PFSK-1 (cell line): ENCODE results near the gene AIG1.

Experiments used
- FOXP2 ChIP-seq: optimal IDR thresholded peaks from 2 replicates; pipeline ENCODE3; 2011; ENCODE audit warnings: borderline replicate concordance, control low read depth, inconsistent platforms; ENCODE audit not compliant: insufficient read depth; ENCODE audit errors: extremely low read length, extremely low read depth
- POLR2AphosphoS5 ChIP-seq: IDR thresholded peaks from 2 replicates; pipeline ENCODE4 v1.6.1; 2012; ENCODE audit warnings: low read depth, mild to moderate bottlenecking, control low read depth, low read length, moderate library complexity
- SIN3A ChIP-seq: IDR thresholded peaks from 2 replicates; pipeline ENCODE4 v1.6.1; 2012; ENCODE audit warnings: mild to moderate bottlenecking, low read length, moderate library complexity, borderline replicate concordance; ENCODE audit not compliant: insufficient read depth
- TAF1 ChIP-seq: IDR thresholded peaks from 2 replicates; pipeline ENCODE4 v1.6.1; 2012; ENCODE audit warnings: low read length, control low read depth, borderline replicate concordance; ENCODE audit not compliant: insufficient read depth
- TF ChIP-seq, protein P1 (sequence below), 2 experiments: IDR thresholded peaks; 2 replicates each; pipeline versions ENCODE4 v1.6.1 to v1.8.0; 2011 to 2012; ENCODE audit warnings: low read depth in 2 of 2, low read length in 2 of 2, control low read depth in 1 of 2, inconsistent platforms in 1 of 2, mild to moderate bottlenecking in 1 of 2, moderate library complexity in 1 of 2; ENCODE audit not compliant: insufficient read depth in 1 of 2

Gene AIG1

DNA sequence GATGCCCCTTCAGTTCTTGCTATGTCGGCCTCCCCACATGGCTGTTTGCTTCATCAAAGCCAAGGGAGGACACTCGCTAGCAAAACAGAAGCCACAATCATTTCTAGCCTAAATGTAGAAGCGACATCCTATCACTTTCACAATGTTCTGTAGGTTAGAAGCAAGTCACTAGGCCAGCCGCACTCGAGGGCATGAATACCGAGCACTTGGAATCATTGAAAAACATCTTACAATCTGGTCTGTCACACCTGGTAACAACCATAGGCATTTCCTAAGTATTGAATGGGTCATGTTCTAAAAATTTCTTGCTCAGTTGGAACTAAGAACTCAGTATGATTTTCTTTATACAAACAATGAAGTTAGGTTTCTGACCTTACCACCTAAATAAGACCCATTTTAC lies 192.3 kb downstream of the AIG1 start:
- TF ChIP-seq, protein P1, sequence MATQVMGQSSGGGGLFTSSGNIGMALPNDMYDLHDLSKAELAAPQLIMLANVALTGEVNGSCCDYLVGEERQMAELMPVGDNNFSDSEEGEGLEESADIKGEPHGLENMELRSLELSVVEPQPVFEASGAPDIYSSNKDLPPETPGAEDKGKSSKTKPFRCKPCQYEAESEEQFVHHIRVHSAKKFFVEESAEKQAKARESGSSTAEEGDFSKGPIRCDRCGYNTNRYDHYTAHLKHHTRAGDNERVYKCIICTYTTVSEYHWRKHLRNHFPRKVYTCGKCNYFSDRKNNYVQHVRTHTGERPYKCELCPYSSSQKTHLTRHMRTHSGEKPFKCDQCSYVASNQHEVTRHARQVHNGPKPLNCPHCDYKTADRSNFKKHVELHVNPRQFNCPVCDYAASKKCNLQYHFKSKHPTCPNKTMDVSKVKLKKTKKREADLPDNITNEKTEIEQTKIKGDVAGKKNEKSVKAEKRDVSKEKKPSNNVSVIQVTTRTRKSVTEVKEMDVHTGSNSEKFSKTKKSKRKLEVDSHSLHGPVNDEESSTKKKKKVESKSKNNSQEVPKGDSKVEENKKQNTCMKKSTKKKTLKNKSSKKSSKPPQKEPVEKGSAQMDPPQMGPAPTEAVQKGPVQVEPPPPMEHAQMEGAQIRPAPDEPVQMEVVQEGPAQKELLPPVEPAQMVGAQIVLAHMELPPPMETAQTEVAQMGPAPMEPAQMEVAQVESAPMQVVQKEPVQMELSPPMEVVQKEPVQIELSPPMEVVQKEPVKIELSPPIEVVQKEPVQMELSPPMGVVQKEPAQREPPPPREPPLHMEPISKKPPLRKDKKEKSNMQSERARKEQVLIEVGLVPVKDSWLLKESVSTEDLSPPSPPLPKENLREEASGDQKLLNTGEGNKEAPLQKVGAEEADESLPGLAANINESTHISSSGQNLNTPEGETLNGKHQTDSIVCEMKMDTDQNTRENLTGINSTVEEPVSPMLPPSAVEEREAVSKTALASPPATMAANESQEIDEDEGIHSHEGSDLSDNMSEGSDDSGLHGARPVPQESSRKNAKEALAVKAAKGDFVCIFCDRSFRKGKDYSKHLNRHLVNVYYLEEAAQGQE (IDR thresholded peaks at IDR 0.05; ENCODE audit: insufficient read depth in 1 of 2, low read depth in 2 of 2, low read length in 2 of 2), result no peak
- TF ChIP-seq POLR2AphosphoS5, result no peak
- TF ChIP-seq FOXP2, result no peak
- no peak for TF ChIP-seq SIN3A
- no peak for TF ChIP-seq TAF1

DNA sequence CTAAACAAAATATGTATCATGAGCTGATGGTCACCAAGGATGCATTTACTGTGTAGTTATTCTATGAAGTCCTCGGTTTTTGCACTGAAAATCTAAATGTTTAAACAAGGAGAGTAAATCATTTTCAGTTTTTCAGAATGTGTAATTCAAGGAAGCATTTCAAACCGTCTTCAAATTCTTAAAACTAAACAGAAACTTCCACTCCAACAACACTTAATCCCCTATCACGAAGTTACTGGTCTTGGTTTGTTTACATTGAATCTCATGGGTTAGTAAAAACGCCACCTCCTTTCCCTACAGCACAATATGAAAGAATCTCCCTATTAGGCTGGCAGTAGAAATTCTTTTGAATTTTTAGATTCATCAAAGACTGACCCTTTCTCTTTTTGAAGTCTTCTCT lies 192.9 kb downstream of the AIG1 start:
- TF ChIP-seq, protein P1 (IDR thresholded peaks at IDR 0.05; ENCODE audit: insufficient read depth in 1 of 2, low read depth in 2 of 2, low read length in 2 of 2), result no peak
- TF ChIP-seq TAF1 (no peak), POLR2AphosphoS5 (no peak), FOXP2 (no peak), SIN3A (no peak)

DNA sequence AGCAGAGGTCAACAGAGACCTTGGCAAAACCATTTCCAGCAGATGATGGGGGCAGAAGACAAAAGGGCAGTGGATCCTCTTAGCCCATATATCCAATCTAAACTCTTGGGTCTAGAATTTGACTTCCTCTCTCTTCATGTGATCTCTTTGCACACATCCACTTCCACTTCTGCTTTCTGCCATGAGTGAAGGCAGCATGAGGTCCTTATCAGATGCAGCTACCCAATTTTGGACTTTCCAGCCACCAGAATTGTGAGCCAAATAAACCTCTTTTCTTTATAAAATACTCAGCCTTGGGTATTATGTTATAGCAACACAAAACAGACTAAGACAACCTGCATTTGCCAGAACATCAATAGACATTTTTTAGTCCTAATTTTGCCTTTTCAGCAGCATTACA lies 198.3 kb downstream of the AIG1 start:
- no peak for TF ChIP-seq POLR2AphosphoS5
- no peak for TF ChIP-seq FOXP2
- no peak for TF ChIP-seq SIN3A
- TF ChIP-seq, protein P1 (IDR thresholded peaks at IDR 0.05; ENCODE audit: insufficient read depth in 1 of 2, low read depth in 2 of 2, low read length in 2 of 2), result no peak
- no peak for TF ChIP-seq TAF1

DNA sequence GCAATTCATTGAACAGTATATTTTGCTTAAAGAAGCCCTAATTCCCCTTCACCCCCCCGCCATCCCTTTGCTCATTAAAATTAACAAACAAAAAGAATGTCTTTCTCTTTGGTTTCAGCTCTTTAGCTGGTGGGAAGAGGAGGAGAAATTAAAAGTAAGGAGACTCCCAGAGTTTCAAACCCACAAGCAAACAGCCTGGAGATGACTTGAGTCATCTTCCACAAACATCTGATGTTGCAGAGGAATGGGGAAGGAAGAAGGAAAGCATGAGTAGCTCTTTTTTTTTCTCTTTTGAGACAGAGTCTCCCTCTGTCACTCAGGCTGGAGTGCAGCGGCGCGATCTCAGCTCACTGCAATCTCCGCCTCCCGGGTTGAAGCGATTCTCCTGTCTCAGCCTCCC lies 200.2 kb downstream of the AIG1 start:
- TF ChIP-seq FOXP2 (no peak), SIN3A (no peak), POLR2AphosphoS5 (no peak), TAF1 (no peak)
- TF ChIP-seq, protein P1 (IDR thresholded peaks at IDR 0.05; ENCODE audit: insufficient read depth in 1 of 2, low read depth in 2 of 2, low read length in 2 of 2), result no peak

DNA sequence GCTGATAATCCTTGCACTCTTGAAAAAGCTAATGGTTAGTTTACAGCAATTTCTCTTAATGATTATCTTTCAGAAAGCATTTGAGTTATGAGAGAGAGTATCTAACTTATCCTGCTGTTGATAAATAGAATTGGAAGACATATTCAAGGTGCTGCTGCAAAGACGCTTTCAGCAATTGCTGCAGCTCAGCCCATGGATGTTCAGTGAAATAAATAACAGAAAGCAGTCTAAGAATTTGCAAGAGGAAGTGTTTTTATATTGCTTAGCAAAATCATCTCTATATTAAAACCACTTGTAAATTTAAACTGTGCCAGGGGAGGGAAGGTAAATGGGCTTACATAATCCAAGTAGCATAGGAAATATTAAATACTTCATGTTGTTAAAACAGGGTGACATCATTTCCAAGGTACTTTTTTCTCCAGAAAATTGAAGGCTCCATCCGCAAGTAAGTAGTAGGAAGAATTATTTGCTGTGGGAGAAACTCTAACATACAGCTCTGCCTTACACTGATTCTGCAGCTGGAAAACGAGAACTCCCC lies 201.3 kb downstream of the AIG1 start:
- TF ChIP-seq POLR2AphosphoS5 (no peak), SIN3A (no peak), FOXP2 (no peak), TAF1 (no peak)
- TF ChIP-seq, protein P1 (IDR thresholded peaks at IDR 0.05; ENCODE audit: insufficient read depth in 1 of 2, low read depth in 2 of 2, low read length in 2 of 2), result no peak
